K562 (cell line): ENCODE results near the gene HELLS. TPM values are rescaled to one million over a fixed set of nuclear protein-coding genes. Genes with fewer than 3 reads are reported as not detected.

Experiments used
- ARID4B ChIP-seq: sonication (generic); formaldehyde crosslinking; IDR thresholded peaks from 2 replicates; pipeline ENCODE4 v1.8.0; 2022; ENCODE audit warnings: mild to moderate bottlenecking, missing genetic modification reagents
- EP400 ChIP-seq: fragments of 450-650 bp; IDR thresholded peaks from 2 replicates; pipeline ENCODE4 v1.6.1; 2017; ENCODE audit warnings: antibody characterized with exemption, mild to moderate bottlenecking, moderate library complexity
- GABPB2 ChIP-seq: fragments of 250-450 bp; sonication (Bioruptor Pico); conservative IDR thresholded peaks from 2 replicates; pipeline ENCODE4 v1.5.1; 2021; ENCODE audit warnings: mild to moderate bottlenecking
- ILF3 ChIP-seq: fragments of 450-650 bp; IDR thresholded peaks from 2 replicates; pipeline ENCODE4 v1.6.1; 2018; ENCODE audit warnings: antibody characterized with exemption, mild to moderate bottlenecking, moderate library complexity, borderline replicate concordance
- MECOM ChIP-seq: fragments of 250-450 bp; sonication (Bioruptor Pico); IDR thresholded peaks from 2 replicates; pipeline ENCODE4 v1.8.0; 2022; ENCODE audit warnings: inconsistent platforms
- MLX ChIP-seq, 2 experiments: fragments of 450-650 bp in 1 of 2; sonication (generic) in 1 of 2; formaldehyde crosslinking; conservative IDR thresholded peaks; 2 replicates each; pipeline versions ENCODE4 v1.4.0 to v1.8.1; 2020 to 2022; ENCODE audit warnings: mild to moderate bottlenecking in 1 of 2, missing genetic modification reagents in 1 of 2
- NCOA1 ChIP-seq: fragments of 450-650 bp; IDR thresholded peaks from 2 replicates; pipeline ENCODE4 v1.6.1; 2016; ENCODE audit warnings: low read depth
- NRF1 ChIP-seq, 2 experiments: fragments of 450-650 bp; IDR thresholded peaks in 1 of 2; conservative IDR thresholded peaks in 1 of 2; 2 replicates each; pipeline ENCODE4 v1.6.1; 2014; ENCODE audit warnings: mild to moderate bottlenecking in 2 of 2
- PML ChIP-seq: IDR thresholded peaks from 2 replicates; pipeline ENCODE4 v1.6.1; 2012; ENCODE audit warnings: low read length, inconsistent platforms
- RB1 ChIP-seq: fragments of 450-650 bp; IDR thresholded peaks from 2 replicates; pipeline ENCODE4 v1.6.1; 2017; ENCODE audit warnings: low read depth, mild to moderate bottlenecking
- RCOR1 ChIP-seq, 2 experiments: IDR thresholded peaks; 2 replicates each; pipeline ENCODE4 v1.6.1; 2012; ENCODE audit warnings: low read depth in 2 of 2, low read length in 2 of 2, borderline replicate concordance in 1 of 2, improper control_type of control experiment in 1 of 2
- SMARCA4 ChIP-seq: fragments of 450-650 bp; IDR thresholded peaks from 2 replicates; pipeline ENCODE4 v1.6.1; 2016
- TAF1 ChIP-seq: IDR thresholded peaks from 2 replicates; pipeline ENCODE4 v1.6.1; 2011; ENCODE audit warnings: mild to moderate bottlenecking, low read length, moderate library complexity; ENCODE audit not compliant: insufficient read depth, control insufficient read depth, severe bottlenecking; ENCODE audit errors: extremely low read depth
- ZNF24 ChIP-seq: fragments of 450-650 bp; IDR thresholded peaks from 2 replicates; pipeline ENCODE4 v1.6.1; 2016
- ZSCAN32 ChIP-seq: fragments of 450-650 bp; formaldehyde crosslinking; IDR thresholded peaks from 2 replicates; pipeline ENCODE4 v1.4.0; 2020; ENCODE audit warnings: mild to moderate bottlenecking, moderate library complexity
- polyA plus RNA-seq, 8 experiments: library from polyadenylated mRNA; depleted of rRNA in 4 of 8; stranded (reverse) in 5 of 8; unstranded in 3 of 8; fragments of >200 nt; fragmentation: Nextera tagmentation in 2 of 8; fragmentation: Illumina TruSeq in 1 of 8; extraction: Ambion mirVana in 2 of 8; extraction: Trizol in 1 of 8; gene quantifications; 2 replicates each; pipeline versions ENCODE4 v1.2.1 to v1.2.3, GENCODE V29; 2011 to 2014; ENCODE audit warnings: inconsistent platforms in 1 of 8, missing spikeins in 1 of 8
- total RNA-seq, 7 experiments: library from RNA; depleted of rRNA in 6 of 7; stranded (reverse); fragments of >200 nt in 6 of 7; fragmentation: Illumina TruSeq in 2 of 7; extraction: Trizol in 2 of 7; gene quantifications; 2 replicates each; pipeline versions ENCODE4 v1.2.1 to v1.2.3, GENCODE V29; 2011 to 2021; ENCODE audit warnings: low replicate concordance in 1 of 7
- TF ChIP-seq, protein P1 (sequence below), 2 experiments: fragments of 450-650 bp; conservative IDR thresholded peaks; 2 replicates each; pipeline ENCODE4 v1.6.1; 2017; ENCODE audit warnings: mild to moderate bottlenecking in 2 of 2, moderate library complexity in 2 of 2
- TF ChIP-seq, protein P2 (sequence below): fragments of 450-650 bp; IDR thresholded peaks from 2 replicates; pipeline ENCODE4 v1.6.1; 2016
- TF ChIP-seq, protein P3 (sequence below): fragments of 450-650 bp; formaldehyde crosslinking; IDR thresholded peaks from 2 replicates; pipeline ENCODE4 v1.4.0; 2020; ENCODE audit warnings: mild to moderate bottlenecking

The HELLS gene
- total and polyA plus RNA-seq, 9 of the 15 experiments (the other 6 are each of a cell fraction or from before 2014, with no cell fraction given) = 8.8 to 52.1 (median 24.7) TPM

GRCh38 chr10:94545391-94546048 lies at the start of gene HELLS (continued):
- TF ChIP-seq ARID4B (CRISPR knock-in tag) (peak; percentile 52; the same call in 1 of the 2 replicates), SMARCA4 (no peak), NCOA1 (no peak), TAF1 (peak; percentile 71), RB1 (peak; percentile 83), GABPB2 (CRISPR knock-in tag) (no peak), RCOR1 (IDR thresholded peaks at IDR 0.05; ENCODE audit: borderline replicate concordance in 1 of 2, low read depth in 2 of 2, low read length in 2 of 2) (peak in 1 of 2 experiments; percentile 64; a peak in 2 of 4 replicates), MECOM (CRISPR knock-in tag) (no peak), EP400 (peak; percentile 72), ZNF24 (no peak), ILF3 (no peak), NRF1 (conservative IDR thresholded peaks at IDR 0.05 in 1 of 2, IDR thresholded peaks at IDR 0.05 in 1 of 2) (peak; percentile 32 to 49; a peak in 2 of 4 replicates), MLX (CRISPR knock-in tag; conservative IDR thresholded peaks at IDR 0.05) (no peak), ZSCAN32 (CRISPR knock-in tag) (no peak), PML (peak; percentile 50; the same call in 1 of the 2 replicates)
- TF ChIP-seq, protein P1, sequence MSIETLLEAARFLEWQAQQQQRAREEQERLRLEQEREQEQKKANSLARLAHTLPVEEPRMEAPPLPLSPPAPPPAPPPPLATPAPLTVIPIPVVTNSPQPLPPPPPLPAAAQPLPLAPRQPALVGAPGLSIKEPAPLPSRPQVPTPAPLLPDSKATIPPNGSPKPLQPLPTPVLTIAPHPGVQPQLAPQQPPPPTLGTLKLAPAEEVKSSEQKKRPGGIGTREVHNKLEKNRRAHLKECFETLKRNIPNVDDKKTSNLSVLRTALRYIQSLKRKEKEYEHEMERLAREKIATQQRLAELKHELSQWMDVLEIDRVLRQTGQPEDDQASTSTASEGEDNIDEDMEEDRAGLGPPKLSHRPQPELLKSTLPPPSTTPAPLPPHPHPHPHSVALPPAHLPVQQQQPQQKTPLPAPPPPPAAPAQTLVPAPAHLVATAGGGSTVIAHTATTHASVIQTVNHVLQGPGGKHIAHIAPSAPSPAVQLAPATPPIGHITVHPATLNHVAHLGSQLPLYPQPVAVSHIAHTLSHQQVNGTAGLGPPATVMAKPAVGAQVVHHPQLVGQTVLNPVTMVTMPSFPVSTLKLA (conservative IDR thresholded peaks at IDR 0.05) = 0 out of 4 replicates have a peak, but pooled peaks of 1 of the 2 experiments have one; percentile 19
- TF ChIP-seq, protein P2, sequence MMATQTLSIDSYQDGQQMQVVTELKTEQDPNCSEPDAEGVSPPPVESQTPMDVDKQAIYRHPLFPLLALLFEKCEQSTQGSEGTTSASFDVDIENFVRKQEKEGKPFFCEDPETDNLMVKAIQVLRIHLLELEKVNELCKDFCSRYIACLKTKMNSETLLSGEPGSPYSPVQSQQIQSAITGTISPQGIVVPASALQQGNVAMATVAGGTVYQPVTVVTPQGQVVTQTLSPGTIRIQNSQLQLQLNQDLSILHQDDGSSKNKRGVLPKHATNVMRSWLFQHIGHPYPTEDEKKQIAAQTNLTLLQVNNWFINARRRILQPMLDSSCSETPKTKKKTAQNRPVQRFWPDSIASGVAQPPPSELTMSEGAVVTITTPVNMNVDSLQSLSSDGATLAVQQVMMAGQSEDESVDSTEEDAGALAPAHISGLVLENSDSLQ = no peak
- TF ChIP-seq, protein P3, sequence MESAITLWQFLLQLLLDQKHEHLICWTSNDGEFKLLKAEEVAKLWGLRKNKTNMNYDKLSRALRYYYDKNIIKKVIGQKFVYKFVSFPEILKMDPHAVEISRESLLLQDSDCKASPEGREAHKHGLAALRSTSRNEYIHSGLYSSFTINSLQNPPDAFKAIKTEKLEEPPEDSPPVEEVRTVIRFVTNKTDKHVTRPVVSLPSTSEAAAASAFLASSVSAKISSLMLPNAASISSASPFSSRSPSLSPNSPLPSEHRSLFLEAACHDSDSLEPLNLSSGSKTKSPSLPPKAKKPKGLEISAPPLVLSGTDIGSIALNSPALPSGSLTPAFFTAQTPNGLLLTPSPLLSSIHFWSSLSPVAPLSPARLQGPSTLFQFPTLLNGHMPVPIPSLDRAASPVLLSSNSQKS = no peak
